ENCODE measurements around the gene GRK5.

- TF ChIP-seq CTCF (conservative IDR thresholded peaks at IDR 0.05 in 1 of 2, IDR thresholded peaks at IDR 0.05 in 1 of 2; ENCODE audit: extremely low read depth in 1 of 2, insufficient read depth in 1 of 2, low read depth in 1 of 2, low read length in 2 of 2) (no peak), EZH2 (IDR thresholded peaks at IDR 0.05; ENCODE audit: borderline replicate concordance, low read length) (no peak)
These were observed 61.6 kb downstream of the GRK5 start for GRCh38 chr10:119268871-119269506.

Measured in mammary epithelial cell (primary cell).